Smooth muscle cell (in vitro differentiated cells): ENCODE data around the gene ARHGAP44. TPM values are rescaled to one million over a fixed set of nuclear protein-coding genes. Genes with fewer than 3 reads are reported as not detected.

Experiments
- DNase-seq: peaks from one replicate; lab custom pipeline; 2025; ENCODE audit not compliant: unreplicated experiment; lab: John Stamatoyannopoulos, UW
- H2AFZ ChIP-seq: fragments of 200-600 bp; sonication (generic); 2 replicates; pipeline ENCODE4 v1.6.0; 2016; ENCODE audit warnings: antibody characterized with exemption, low read depth, mild to moderate bottlenecking
- H3F3A ChIP-seq: fragments of 200-600 bp; sonication (generic); 2 replicates; pipeline ENCODE4 v1.6.0; 2017; ENCODE audit warnings: antibody characterized with exemption, low read depth
- H3K27ac ChIP-seq: fragments of 200-600 bp; sonication (generic); 2 replicates; pipeline ENCODE4 v1.5.1; 2016; ENCODE audit warnings: low read depth, mild to moderate bottlenecking
- H3K27me3 ChIP-seq: fragments of 200-600 bp; sonication (generic); 2 replicates; pipeline ENCODE4 v1.6.1; 2016; ENCODE audit warnings: low read depth, mild to moderate bottlenecking
- H3K36me3 ChIP-seq: fragments of 200-600 bp; sonication (generic); 2 replicates; pipeline ENCODE4 v1.5.1; 2016; ENCODE audit warnings: low read depth
- H3K4me1 ChIP-seq: fragments of 200-600 bp; sonication (generic); 2 replicates; pipeline ENCODE4 v1.5.1; 2016; ENCODE audit warnings: low read depth
- H3K4me2 ChIP-seq: fragments of 200-600 bp; sonication (generic); 2 replicates; pipeline ENCODE4 v1.6.0; 2016; ENCODE audit warnings: mild to moderate bottlenecking
- H3K4me3 ChIP-seq: fragments of 200-600 bp; sonication (generic); 2 replicates; pipeline ENCODE4 v1.5.1; 2016; ENCODE audit warnings: mild to moderate bottlenecking
- H3K79me2 ChIP-seq: fragments of 200-600 bp; sonication (generic); 2 replicates; pipeline ENCODE4 v1.6.0; 2016; ENCODE audit warnings: low read depth, mild to moderate bottlenecking
- H3K9ac ChIP-seq: fragments of 200-600 bp; sonication (generic); 2 replicates; pipeline ENCODE4 v1.6.0; 2016; ENCODE audit warnings: low read depth
- H3K9me3 ChIP-seq: fragments of 200-600 bp; sonication (generic); replicated peaks from 2 replicates; pipeline ENCODE4 v1.5.1; 2016; ENCODE audit warnings: low read depth
- H4K20me1 ChIP-seq: fragments of 200-600 bp; sonication (generic); 2 replicates; pipeline ENCODE4 v1.6.0; 2016; ENCODE audit warnings: low read depth
- WGBS: methylation state at CpG from one replicate; pipeline ENCODE4 v1.1.7; 2016; ENCODE audit warnings: low lambda C conversion rate; 5-methylcytosine and 5-hydroxymethylcytosine counted together
- polyA plus RNA-seq: library from polyadenylated mRNA; unstranded; fragments of >200 nt; fragmentation: Nextera tagmentation; extraction: Ambion mirVana; gene quantifications from 2 replicates; pipeline ENCODE4 v1.2.1, GENCODE V29; 2016
- total RNA-seq: library from RNA; depleted of rRNA; stranded (reverse); fragments of >200 nt; gene quantifications from 2 replicates; pipeline ENCODE4 v1.2.3, GENCODE V29; 2014
- TF ChIP-seq, protein P1 (sequence below): fragments of 200-600 bp; sonication (generic); IDR thresholded peaks from 2 replicates; pipeline ENCODE4 v1.5.1; 2017; ENCODE audit warnings: borderline replicate concordance, mild to moderate bottlenecking, antibody characterized with exemption; ENCODE audit not compliant: insufficient read depth, poor library complexity, severe bottlenecking

The ARHGAP44 gene
- total and polyA plus RNA-seq, 2 experiments from 2014 or later = 1.3 to 2.0 TPM

DNA sequence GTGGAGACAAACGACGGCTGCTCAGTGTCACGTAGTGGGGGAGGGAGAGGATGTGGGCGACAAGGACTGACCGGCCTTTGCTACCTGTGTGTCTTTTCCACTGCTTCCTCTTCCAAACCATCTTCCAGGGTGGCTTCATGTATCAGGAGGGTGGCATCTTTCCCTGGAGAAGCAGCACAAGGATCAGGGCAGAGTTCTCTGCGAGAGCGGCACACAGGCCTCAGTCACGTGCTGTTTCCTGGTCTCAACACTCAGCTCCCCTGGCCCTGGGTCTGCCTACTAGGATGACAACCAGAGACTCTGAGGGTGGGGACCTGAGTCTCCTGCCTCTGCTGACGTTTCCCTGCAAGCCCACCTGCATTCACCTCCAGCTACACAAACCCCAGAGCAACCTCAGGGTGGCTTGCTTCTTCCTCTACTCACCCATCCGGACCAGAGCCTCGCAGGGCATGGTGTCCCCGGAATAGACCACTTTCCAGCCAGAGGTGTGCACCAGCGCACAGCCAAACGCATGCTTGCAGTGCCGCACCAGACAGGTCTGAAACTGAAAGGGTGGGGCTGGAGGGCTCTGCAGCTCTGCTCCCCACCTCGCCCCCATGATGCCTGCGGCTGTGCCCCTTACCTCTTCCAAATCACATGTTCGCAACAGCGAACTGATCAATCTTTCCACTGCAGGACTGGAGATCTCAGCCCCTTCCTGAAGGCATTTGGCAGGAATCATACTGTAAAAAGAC is 205.2 kb downstream of the ARHGAP44 start:
- no peaks in the 10 kb centered on the region for H3K27me3 ChIP-seq
- no peaks in the 10 kb centered on the region for H3K4me1 ChIP-seq
- no peak overlapping the region for H2AFZ ChIP-seq
- no peaks in the 10 kb centered on the region for H3K9me3 ChIP-seq
- 94% methylated on average over 19 of the region's 19 CpGs for WGBS
- no peak for DNase-seq
- H3K27ac ChIP-seq = no peak overlapping the region
- H3F3A ChIP-seq = no peaks in the 10 kb centered on the region
- no peaks in the 10 kb centered on the region for H4K20me1 ChIP-seq
- H3K79me2 ChIP-seq = no peaks in the 10 kb centered on the region
- no peak overlapping the region for H3K4me2 ChIP-seq
- TF ChIP-seq, protein P1, sequence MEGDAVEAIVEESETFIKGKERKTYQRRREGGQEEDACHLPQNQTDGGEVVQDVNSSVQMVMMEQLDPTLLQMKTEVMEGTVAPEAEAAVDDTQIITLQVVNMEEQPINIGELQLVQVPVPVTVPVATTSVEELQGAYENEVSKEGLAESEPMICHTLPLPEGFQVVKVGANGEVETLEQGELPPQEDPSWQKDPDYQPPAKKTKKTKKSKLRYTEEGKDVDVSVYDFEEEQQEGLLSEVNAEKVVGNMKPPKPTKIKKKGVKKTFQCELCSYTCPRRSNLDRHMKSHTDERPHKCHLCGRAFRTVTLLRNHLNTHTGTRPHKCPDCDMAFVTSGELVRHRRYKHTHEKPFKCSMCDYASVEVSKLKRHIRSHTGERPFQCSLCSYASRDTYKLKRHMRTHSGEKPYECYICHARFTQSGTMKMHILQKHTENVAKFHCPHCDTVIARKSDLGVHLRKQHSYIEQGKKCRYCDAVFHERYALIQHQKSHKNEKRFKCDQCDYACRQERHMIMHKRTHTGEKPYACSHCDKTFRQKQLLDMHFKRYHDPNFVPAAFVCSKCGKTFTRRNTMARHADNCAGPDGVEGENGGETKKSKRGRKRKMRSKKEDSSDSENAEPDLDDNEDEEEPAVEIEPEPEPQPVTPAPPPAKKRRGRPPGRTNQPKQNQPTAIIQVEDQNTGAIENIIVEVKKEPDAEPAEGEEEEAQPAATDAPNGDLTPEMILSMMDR = no peak
- no peak overlapping the region for H3K4me3 ChIP-seq
- H3K36me3 ChIP-seq = peaks cover 8% of the 10 kb centered on the region
- no peak overlapping the region for H3K9ac ChIP-seq

DNA sequence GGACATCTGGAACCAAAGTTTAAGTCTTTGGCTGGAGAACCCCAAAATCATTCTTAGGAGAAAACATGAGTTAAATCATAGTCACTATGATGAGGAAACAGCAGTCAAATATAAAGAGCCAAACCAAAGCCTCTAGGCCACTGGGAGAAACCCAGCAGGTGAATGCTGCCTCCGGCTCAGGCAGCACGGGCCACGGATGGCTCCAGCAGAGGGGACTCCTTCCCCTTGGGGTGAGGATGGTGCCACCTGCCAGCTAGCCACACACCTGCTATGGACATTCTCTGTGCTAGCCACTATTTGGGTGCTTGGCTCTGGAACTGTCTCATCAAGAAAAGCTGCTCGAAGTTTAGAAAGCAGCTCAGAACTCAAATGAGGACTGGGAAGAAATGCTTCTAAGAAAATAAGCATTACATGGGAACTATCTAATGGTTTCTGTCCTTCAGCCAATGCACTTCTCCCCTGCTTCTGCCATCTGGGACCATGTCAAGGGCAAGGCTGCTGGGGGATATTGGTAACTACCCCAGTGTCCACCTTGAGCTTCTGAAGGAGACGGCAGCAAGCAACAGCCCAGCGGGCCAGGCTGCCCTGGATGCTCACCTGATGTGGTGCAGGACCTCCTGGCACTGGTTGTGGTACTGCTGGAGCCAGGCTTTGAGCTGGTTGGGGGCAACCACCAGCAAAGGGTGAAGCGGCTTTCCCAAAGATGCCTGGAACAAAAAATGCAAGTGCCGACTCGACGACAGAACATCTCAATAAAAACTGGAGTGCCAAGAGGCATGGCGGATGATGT is 206.0 kb downstream of the ARHGAP44 start:
- Histone ChIP-seq H3K27ac (no peak overlapping the region), H3K36me3 (peaks cover 8% of the 10 kb centered on the region), H3K27me3 (no peaks in the 10 kb centered on the region), H4K20me1 (no peaks in the 10 kb centered on the region), H3F3A (no peaks in the 10 kb centered on the region), H2AFZ (no peak overlapping the region), H3K4me1 (no peaks in the 10 kb centered on the region), H3K79me2 (no peaks in the 10 kb centered on the region), H3K4me2 (no peak overlapping the region), H3K9me3 (no peaks in the 10 kb centered on the region), H3K4me3 (no peak overlapping the region), H3K9ac (no peak overlapping the region)
- TF ChIP-seq, protein P1 = no peak
- DNase-seq = no peak
- 94% methylated on average over 11 of the region's 11 CpGs for WGBS

DNA sequence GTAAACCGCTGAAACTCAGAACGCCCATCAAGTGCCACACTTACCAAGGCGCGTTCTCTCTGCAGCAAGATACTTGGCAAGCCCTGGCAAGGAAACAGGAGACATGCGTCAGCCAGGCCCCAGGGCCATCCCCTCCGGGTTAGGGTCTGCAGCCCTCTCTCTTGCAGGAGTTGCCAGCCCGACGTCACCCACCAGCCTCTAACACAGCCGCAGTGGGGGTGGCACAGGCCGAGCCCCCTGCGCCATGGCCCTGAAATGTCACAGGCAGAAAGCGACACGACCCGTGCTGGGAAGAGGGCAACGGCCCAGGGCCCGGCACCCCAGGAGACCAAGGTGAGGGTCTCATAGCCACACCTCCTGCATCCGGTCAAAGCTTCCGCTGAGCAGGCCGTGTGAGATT is 206.6 kb downstream of the ARHGAP44 start:
- H3K79me2 ChIP-seq = no peaks in the 10 kb centered on the region
- H3K4me3 ChIP-seq = no peak overlapping the region
- no peaks in the 10 kb centered on the region for H3K27me3 ChIP-seq
- H4K20me1 ChIP-seq = no peaks in the 10 kb centered on the region
- no peak overlapping the region for H3K4me2 ChIP-seq
- no peak overlapping the region for H3K27ac ChIP-seq
- H3K9ac ChIP-seq = no peak overlapping the region
- no peaks in the 10 kb centered on the region for H3K9me3 ChIP-seq
- no peak for DNase-seq
- no peaks in the 10 kb centered on the region for H3F3A ChIP-seq
- no peaks in the 10 kb centered on the region for H3K4me1 ChIP-seq
- H2AFZ ChIP-seq = no peak overlapping the region
- H3K36me3 ChIP-seq = peaks cover 8% of the 10 kb centered on the region
- TF ChIP-seq, protein P1 = no peak
- 96% methylated on average over 19 of the region's 19 CpGs for WGBS

DNA sequence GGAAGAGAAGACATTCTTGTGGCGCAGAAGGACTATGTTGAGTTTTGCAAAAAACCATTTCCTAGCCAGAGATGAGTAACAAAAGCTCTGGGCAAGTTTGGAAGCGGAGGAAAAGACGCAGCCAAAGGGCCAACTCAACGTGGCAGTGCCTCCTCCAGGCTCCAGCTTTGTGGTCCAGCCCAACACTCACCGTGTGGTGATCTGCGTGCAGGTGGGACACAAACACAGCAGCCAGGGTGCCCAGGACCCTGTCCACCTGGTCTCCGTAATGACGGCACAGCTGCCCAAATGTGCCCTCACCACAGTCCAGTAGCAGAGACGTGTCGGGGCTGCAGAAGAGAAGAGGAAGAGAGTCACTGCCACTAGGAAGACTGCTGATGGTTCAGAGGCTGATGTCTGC is 207.1 kb downstream of the ARHGAP44 start:
- 96% methylated on average over 10 of the region's 10 CpGs for WGBS
- TF ChIP-seq, protein P1 = no peak
- Histone ChIP-seq H3K4me1 (no peaks in the 10 kb centered on the region), H2AFZ (no peak overlapping the region), H3K36me3 (peaks cover 8% of the 10 kb centered on the region), H3K9ac (no peak overlapping the region), H3K4me3 (no peak overlapping the region), H4K20me1 (no peaks in the 10 kb centered on the region), H3K79me2 (no peaks in the 10 kb centered on the region), H3K27me3 (no peaks in the 10 kb centered on the region), H3K4me2 (no peak overlapping the region), H3K27ac (no peak overlapping the region), H3K9me3 (no peaks in the 10 kb centered on the region), H3F3A (no peaks in the 10 kb centered on the region)
- no peak for DNase-seq
